Stimulated activated CD8-positive, alpha-beta memory T cell treated with anti-CD3 and anti-CD28 coated beads, Interleukin-2, amount 100 ng/mL, for 1 hour (primary cell): ENCODE data around the gene TOP2A.
A peak's percentile ranks its signal among the peaks of the same experiment; 100 is the strongest.

Experiments used
- DNase-seq, 2 donors: peaks; one replicate each; pipeline ENCODE4 v3.0.0-alpha.2; 2020; ENCODE audit warnings: low read depth in 2 of 2

Gene TOP2A, protein sequence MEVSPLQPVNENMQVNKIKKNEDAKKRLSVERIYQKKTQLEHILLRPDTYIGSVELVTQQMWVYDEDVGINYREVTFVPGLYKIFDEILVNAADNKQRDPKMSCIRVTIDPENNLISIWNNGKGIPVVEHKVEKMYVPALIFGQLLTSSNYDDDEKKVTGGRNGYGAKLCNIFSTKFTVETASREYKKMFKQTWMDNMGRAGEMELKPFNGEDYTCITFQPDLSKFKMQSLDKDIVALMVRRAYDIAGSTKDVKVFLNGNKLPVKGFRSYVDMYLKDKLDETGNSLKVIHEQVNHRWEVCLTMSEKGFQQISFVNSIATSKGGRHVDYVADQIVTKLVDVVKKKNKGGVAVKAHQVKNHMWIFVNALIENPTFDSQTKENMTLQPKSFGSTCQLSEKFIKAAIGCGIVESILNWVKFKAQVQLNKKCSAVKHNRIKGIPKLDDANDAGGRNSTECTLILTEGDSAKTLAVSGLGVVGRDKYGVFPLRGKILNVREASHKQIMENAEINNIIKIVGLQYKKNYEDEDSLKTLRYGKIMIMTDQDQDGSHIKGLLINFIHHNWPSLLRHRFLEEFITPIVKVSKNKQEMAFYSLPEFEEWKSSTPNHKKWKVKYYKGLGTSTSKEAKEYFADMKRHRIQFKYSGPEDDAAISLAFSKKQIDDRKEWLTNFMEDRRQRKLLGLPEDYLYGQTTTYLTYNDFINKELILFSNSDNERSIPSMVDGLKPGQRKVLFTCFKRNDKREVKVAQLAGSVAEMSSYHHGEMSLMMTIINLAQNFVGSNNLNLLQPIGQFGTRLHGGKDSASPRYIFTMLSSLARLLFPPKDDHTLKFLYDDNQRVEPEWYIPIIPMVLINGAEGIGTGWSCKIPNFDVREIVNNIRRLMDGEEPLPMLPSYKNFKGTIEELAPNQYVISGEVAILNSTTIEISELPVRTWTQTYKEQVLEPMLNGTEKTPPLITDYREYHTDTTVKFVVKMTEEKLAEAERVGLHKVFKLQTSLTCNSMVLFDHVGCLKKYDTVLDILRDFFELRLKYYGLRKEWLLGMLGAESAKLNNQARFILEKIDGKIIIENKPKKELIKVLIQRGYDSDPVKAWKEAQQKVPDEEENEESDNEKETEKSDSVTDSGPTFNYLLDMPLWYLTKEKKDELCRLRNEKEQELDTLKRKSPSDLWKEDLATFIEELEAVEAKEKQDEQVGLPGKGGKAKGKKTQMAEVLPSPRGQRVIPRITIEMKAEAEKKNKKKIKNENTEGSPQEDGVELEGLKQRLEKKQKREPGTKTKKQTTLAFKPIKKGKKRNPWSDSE (N-terminal part only)

GRCh38 chr17:40417609-40418427, at the start of gene TOP2A:
Gene TOP2A, minus strand, starts transcription at chr17:40417896. Its CDS starts 105 bp downstream, at chr17:40417791.
- DNase-seq = peak; percentile 88 to 90

DNA sequence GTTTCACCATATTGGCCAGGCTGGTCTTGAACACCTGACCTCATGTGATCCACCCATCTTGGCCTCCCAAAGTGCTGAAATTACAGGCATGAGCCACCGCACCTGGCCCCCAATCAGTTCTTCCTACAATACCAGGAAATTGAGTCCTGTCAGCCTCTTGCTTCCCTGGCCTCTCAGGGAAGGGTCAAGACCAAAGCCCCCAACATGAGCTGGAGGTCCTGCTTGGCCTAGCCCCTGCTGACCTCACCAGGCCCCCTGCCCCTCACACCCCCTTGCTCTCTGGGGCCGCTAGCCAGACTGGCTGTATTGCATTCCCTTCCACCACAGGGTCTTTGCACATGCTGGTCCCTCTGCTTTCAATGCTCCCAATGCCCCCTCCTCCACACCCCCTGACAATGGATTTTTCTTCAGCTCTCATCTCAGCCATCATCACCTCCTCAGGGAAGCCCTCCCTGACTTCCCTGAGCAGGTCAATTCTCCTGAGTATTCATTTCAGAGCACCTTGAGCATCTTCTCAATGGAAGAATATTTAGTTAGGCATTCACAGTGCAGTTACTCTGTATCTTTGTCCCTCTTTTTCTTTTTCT, 49.7 kb upstream of the TOP2A start:
- no peak for DNase-seq

DNA sequence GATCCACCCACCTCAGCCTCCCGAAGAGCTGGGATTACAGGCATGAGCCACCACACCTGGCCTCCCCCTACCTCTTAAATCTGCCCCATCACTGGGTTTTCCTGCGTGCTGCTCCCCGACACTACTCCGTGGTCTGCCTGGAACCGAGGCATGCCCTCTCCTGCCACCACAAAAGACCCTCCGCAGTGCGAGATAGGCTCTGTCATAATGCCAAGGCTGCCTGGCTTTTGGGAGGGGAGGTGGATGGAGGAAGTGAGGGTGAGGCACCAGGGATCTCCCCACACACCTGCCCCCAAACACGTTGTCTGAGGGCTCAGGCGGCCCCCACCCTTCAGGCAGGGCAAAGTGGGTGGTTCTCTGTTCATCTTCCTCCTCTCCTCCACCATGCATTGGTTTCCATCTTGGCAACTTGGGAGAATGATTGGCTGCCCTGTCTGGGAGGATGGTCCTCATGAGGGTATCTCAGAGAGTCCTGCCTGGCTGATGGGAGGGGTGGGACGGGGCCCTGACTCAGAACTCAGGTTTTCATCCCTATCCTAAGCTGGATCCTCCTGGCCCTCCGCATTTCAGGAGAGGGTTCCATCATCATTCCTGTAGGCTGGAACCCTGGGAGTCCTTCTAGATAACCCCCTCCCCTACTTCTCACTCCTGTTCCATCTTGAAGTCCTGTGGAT, 48.7 kb upstream of the TOP2A start:
- DNase-seq = no peak

- no peak for DNase-seq
Observed at GRCh38 chr17:40464392-40464855, 46.7 kb upstream of the TOP2A start.

GRCh38 chr17:40463122-40463550, 45.4 kb upstream of the TOP2A start:
- DNase-seq = no peak

GRCh38 chr17:40462343-40463121, 44.8 kb upstream of the TOP2A start:
- DNase-seq = no peak

DNA sequence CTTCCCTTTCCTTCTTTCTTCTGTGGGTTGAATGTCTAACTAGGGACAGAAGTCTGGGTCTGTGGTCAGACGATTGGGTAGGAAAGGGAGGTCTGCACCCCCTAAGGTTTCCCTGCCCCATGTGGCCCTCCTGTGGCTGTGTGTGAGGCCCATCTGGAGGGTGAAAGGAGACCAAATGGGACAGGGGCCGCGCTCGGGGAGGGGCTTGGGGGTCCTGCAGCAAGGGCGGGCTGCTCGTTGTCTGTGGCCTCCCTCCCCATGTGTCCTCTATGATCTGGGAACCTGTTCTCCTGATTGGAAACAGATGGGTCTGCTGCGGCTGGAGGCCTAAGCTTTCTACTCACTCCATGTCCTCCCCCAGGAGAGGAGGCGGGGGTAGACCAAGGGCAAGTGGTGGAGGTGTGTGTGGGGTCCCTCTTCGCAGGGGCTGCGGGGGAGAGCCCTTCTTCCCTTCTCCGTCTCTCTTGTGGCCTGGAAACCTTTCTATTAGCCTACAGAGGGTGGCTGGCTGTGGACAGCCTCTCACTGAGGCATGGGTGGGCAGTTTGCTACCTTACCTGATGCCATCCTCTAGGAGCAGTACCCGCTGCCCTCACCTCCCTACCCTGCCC, 44.1 kb upstream of the TOP2A start:
- no peak for DNase-seq

DNA sequence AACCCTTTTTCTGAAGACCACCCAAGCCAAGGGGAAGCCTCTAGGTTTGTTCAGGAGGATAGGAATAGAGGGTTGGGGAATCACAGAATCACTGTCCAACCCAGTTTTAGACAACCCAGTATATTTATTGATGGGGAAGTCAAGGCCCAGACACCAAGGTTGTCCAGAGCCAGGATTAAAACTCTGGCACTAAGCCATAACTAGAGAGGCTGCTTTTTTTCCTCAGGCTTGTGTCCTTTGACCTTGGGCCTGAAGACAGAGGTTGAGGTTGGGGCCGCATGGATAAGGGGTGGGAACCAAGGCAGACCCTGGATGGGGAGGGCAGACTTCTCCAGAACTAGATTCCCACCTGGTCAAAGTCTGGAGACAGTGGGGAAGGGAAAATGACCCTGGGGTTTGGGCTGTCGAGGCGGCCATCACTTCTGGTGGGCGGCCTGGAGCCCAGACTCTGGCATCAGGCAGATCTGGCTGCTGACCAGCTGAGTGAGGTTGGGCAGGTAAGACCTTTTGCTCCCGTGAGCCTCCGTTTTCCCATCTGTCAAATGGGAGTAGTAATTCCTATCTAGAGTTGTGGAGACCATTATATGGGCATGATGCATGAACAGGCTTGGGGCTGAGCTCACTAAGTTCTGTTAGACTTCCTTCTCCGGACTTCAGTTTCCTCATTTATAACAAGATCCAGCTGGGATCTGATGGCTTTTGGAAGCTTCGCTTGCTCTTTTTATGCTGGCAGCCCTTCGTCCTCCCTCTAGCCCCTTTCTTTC, 43.5 kb upstream of the TOP2A start:
- no peak for DNase-seq

GRCh38 chr17:40460604-40460967, 42.9 kb upstream of the TOP2A start:
- DNase-seq = no peak

GRCh38 chr17:40459636-40460603, 42.2 kb upstream of the TOP2A start:
- DNase-seq = no peak

GRCh38 chr17:40458851-40459482, 41.3 kb upstream of the TOP2A start:
- no peak for DNase-seq

DNA sequence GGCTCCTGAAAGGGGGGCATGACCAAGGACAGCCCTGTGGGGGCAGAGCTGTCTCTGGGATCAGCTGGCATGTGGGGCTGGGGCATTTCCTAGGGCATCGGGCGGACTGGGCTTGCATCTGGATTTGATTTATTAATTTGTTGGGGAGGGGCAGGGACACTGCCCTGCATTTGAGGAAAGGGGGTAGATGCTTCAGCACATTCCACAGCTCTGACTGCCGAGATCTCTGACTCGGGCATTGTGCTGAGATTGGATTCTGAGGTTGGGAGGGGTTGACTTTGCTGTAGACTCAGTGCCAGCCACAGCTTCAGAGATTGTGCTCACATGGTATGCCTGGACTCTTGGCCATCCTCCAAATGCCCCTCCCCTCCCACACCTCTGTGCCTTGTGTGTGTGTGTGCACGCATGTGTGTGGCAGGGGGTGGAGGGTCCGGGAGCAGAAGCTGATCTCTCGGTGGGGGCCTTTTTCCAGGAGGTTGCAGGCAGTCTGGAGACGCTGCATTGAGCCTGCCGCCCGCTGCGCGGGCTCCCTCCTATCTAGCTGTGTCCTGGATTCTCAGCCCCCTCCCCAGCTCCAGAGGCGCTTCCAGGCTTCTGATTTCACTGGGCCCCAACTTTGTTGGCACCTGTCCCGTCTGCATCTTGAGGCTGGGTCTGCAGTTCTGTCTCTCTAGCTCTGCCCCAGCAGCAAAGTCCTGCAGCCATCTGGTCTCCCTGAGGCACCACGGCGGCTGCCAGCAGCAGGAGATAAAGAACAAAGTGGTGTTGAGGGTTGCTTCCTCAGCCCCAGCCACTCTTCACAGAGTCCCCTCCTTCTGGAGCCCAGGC, 40.5 kb upstream of the TOP2A start:
- no peak for DNase-seq

- DNase-seq = no peak
Observed at GRCh38 chr17:40457369-40457768, 39.7 kb upstream of the TOP2A start.

- DNase-seq = no peak
Observed at GRCh38 chr17:40456396-40456951, 38.8 kb upstream of the TOP2A start.

DNA sequence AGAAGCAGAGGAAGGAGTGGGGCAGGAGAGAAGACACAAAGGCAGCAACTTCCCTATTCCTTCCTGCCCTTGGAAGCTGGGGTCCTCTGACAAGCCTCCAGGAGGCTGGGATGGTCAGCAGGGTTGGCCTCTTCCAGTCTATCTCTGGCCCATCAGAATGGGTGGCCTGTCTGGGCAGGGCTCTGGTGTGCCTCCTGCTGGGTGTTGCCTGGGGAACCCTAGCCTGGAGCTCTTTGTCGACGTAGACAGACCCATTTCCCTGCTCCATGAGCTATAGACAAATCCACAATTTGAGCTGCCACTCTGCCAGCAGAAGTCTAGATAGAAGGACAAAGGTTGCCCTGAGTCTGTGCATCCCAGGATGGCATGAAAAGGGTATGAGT, 36.9 kb upstream of the TOP2A start:
- no peak for DNase-seq
